Esophagus squamous epithelium (tissue), 5 donors: ENCODE results near the gene ALDH3A1. TPM values are rescaled to one million over a fixed set of nuclear protein-coding genes. Genes with fewer than 3 reads are reported as not detected.

Experiments used
- DNase-seq: peaks from one replicate; lab custom pipeline; 2025; lab: John Stamatoyannopoulos, UW
- H3K27ac ChIP-seq, 4 donors: fragments of 200-600 bp; sonication (generic); one replicate each; pipeline ENCODE4 v1.5.1; 2016 to 2019; ENCODE audit warnings: mild to moderate bottlenecking in 1 of 4
- H3K27me3 ChIP-seq, 4 donors: fragments of 200-600 bp; sonication (generic); 1 replicate in 3 of 4; 2 replicates in 1 of 4; pipeline versions ENCODE4 v1.5.1 to v1.6.0; 2017 to 2021; ENCODE audit warnings: antibody characterized with exemption in 1 of 4
- H3K36me3 ChIP-seq, 3 donors: fragments of 200-600 bp; sonication (generic); one replicate each; pipeline ENCODE4 v1.5.1; 2016 to 2019
- H3K4me1 ChIP-seq, 3 donors: fragments of 200-600 bp; sonication (generic); one replicate each; pipeline ENCODE4 v1.5.1; 2017 to 2019
- H3K4me3 ChIP-seq, 4 donors: fragments of 200-600 bp; sonication (generic); 1 replicate in 3 of 4; 2 replicates in 1 of 4; pipeline ENCODE4 v1.5.1; 2016 to 2019; ENCODE audit warnings: mild to moderate bottlenecking in 2 of 4, moderate library complexity in 1 of 4
- H3K9me3 ChIP-seq, 3 donors: fragments of 200-600 bp; sonication (generic); one replicate each; pipeline ENCODE4 v1.5.1; 2016 to 2019
- POLR2A ChIP-seq, 4 donors: fragments of 450-650 bp; IDR thresholded peaks; one replicate each; pipeline ENCODE4 v1.6.1; 2017; ENCODE audit warnings: antibody characterized with exemption in 4 of 4, mild to moderate bottlenecking in 4 of 4, moderate library complexity in 3 of 4
- WGBS, 2 donors: methylation state at CpG; one replicate each; pipeline ENCODE4 v1.1.5; 2018; 5-methylcytosine and 5-hydroxymethylcytosine counted together
- intact Hi-C: fragments of 100-400 bp; cut with DNase I; formaldehyde crosslinking; loops from one replicate; pipeline ENCODE4 v1.15.0; 2022
- total RNA-seq, 4 donors: library from RNA; depleted of rRNA; stranded (reverse); fragments of >200 nt; gene quantifications; one replicate each; pipeline ENCODE4 v1.1.0, GENCODE V29; 2016
- TF ChIP-seq, protein P1 (sequence below), 6 experiments: fragments of 450-650 bp in 4 of 6; fragments of 200-600 bp in 2 of 6; sonication (generic) in 2 of 6; IDR thresholded peaks; one replicate each; pipeline ENCODE4 v1.5.1; 2016 to 2019; ENCODE audit warnings: antibody characterized with exemption in 6 of 6, mild to moderate bottlenecking in 4 of 6, moderate library complexity in 4 of 6
- donor health status: DM: yes; HTN: yes; CAD: no.

ALDH3A1 gene
- total RNA-seq, 4 donors from 2014 or later = 480 to 2,454 (median 606) TPM

DNA sequence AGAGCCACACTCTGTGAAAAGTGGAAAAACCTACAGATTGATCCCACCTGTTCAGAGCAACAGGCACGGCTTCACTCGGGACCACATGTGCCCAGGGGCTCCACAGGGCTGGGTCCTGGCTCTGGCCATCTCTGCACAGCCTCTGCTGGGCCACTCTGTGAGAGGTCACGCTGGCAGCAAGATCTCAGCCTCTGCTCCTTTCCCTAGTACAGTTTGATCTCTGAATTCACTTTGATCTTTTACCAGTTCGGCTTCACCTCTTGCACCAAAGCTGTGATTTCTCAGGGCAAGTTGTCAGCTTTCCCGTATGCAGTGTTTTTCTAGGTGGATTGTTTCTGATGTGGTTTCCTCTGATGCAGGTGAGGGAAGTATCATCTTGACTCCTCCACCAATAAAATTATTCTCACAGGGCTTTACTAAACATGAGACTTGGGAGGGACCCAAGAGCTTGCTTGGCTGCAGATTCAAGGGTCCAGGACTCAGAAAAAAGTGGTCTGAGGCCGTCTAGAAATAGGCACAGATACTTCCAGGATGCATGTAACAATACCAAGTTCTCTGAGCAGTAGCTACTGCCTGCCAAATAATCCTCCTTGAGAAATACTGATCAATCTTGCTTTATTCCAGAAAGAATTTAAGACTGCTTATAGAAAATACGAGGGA lies 24.0 kb upstream of the ALDH3A1 start:
- TF ChIP-seq POLR2A (IDR thresholded peaks at IDR 0.05) = no peak
- TF ChIP-seq, protein P1, sequence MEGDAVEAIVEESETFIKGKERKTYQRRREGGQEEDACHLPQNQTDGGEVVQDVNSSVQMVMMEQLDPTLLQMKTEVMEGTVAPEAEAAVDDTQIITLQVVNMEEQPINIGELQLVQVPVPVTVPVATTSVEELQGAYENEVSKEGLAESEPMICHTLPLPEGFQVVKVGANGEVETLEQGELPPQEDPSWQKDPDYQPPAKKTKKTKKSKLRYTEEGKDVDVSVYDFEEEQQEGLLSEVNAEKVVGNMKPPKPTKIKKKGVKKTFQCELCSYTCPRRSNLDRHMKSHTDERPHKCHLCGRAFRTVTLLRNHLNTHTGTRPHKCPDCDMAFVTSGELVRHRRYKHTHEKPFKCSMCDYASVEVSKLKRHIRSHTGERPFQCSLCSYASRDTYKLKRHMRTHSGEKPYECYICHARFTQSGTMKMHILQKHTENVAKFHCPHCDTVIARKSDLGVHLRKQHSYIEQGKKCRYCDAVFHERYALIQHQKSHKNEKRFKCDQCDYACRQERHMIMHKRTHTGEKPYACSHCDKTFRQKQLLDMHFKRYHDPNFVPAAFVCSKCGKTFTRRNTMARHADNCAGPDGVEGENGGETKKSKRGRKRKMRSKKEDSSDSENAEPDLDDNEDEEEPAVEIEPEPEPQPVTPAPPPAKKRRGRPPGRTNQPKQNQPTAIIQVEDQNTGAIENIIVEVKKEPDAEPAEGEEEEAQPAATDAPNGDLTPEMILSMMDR (IDR thresholded peaks at IDR 0.05) = no peak
- Histone ChIP-seq H3K27me3 (no peaks in the 10 kb centered on the region), H3K4me1 (peaks cover 0 to 9% (median 0%) of the 10 kb centered on the region in 3 donors), H3K27ac (peak overlapping the region in 1 of 4 donors; percentile 51), H3K36me3 (peaks cover 2 to 31% (median 4%) of the 10 kb centered on the region in 3 donors), H3K9me3 (no peaks in the 10 kb centered on the region), H3K4me3 (no peak overlapping the region)
- no peak for DNase-seq
- WGBS, 2 donors = 53 to 56% methylated on average over 6 to 7 of the region's 7 CpGs
- intact Hi-C loops = no loop called here

DNA sequence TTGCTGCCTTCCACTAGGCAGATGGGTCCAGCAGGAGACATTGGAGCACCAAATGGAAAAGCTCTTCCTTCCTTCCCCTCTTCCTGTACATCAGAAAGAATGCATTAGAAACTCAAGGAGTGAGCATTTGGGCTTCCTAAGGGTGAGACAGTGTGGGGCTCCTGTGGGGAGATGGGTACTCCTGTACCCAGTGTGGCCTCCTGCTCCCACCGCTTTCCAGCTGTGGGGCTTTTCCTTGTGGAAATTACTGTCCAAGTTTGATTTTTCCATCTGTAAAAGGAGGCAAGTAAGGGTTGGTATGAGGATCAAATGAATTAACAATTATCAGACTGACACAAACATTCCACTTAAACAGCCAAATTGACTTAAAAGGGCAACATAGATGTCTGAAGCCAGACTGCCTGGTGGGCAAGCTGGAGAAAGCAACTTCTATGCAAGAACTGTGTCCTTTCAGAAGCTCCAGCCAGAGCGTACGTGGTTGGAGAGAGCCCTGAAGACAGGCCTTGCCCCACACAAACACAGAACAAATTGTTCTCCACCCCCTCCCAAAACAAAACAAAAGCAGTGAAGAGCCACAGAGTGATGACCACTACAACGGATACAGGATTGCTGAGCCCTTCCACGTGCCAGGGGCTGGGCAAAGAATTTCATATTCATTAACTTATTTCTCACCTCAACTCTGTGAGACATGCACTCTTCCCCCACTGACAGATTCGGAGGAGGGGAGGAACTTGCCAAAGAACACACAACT lies 23.1 kb upstream of the ALDH3A1 start:
- no peak for TF ChIP-seq POLR2A (IDR thresholded peaks at IDR 0.05)
- TF ChIP-seq, protein P1 (IDR thresholded peaks at IDR 0.05) = no peak
- WGBS, 2 donors = 75 to 83% methylated on average over 5 of the region's 6 CpGs
- peaks cover 0 to 18% (median 6%) of the 10 kb centered on the region in 3 donors for H3K4me1 ChIP-seq
- intact Hi-C loops = no loop called here
- no peaks in the 10 kb centered on the region for H3K9me3 ChIP-seq
- no peak for DNase-seq
- no peak overlapping the region for H3K4me3 ChIP-seq
- H3K27me3 ChIP-seq = no peaks in the 10 kb centered on the region
- H3K36me3 ChIP-seq = peaks cover 0 to 22% (median 0%) of the 10 kb centered on the region in 3 donors
- H3K27ac ChIP-seq = peak overlapping the region in 1 of 4 donors; percentile 51

DNA sequence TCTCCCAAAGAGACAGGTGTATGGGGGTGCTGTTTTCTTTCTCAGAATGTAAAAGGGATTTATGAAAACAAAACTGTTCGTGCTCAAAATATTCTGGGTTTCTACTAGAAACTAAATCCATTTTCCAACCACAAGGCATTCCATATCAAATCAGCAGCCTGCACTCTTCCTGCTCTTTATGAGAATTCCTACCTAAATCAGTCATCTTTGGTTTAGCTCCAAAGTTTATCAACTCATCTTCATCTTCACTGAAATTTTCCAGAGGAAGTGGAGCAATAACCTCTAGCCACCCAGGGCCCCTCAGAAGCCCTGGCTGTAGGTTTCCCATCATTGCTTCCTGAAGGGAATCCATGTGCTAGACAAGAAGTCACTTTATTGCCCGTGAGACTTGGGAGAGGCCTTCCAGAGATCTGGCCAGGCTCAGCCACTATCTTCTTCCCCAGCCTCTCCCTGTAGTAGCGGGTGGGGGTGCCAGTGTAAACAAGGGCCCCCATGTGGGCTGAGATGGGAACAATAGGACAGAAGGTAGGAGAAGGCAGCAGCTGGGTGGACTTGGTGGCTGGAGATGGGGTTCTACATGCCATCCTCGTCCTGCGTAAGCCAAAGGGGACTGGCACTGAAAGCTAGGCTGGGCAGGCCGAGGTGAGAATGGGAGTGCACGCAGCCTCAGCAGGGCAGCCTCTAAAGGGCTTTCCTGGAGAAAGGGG lies 22.0 kb upstream of the ALDH3A1 start:
- Histone ChIP-seq H3K4me1 (peaks cover 0 to 20% (median 6%) of the 10 kb centered on the region in 3 donors), H3K27me3 (no peaks in the 10 kb centered on the region), H3K36me3 (peaks cover 0 to 11% (median 0%) of the 10 kb centered on the region in 3 donors), H3K9me3 (no peaks in the 10 kb centered on the region), H3K27ac (peak overlapping the region in 3 of 4 donors; percentile 38 to 47 (median 47)), H3K4me3 (no peak overlapping the region)
- 75 to 82% methylated on average over 6 of the region's 7 CpGs for WGBS, 2 donors
- TF ChIP-seq, protein P1 (IDR thresholded peaks at IDR 0.05) = no peak
- TF ChIP-seq POLR2A (IDR thresholded peaks at IDR 0.05) = no peak
- no peak for DNase-seq
- intact Hi-C loops = loop anchor here (10.0 kb wide), 1 partner anchor 405 kb away; the partner anchor contains the start of gene B9D1

DNA sequence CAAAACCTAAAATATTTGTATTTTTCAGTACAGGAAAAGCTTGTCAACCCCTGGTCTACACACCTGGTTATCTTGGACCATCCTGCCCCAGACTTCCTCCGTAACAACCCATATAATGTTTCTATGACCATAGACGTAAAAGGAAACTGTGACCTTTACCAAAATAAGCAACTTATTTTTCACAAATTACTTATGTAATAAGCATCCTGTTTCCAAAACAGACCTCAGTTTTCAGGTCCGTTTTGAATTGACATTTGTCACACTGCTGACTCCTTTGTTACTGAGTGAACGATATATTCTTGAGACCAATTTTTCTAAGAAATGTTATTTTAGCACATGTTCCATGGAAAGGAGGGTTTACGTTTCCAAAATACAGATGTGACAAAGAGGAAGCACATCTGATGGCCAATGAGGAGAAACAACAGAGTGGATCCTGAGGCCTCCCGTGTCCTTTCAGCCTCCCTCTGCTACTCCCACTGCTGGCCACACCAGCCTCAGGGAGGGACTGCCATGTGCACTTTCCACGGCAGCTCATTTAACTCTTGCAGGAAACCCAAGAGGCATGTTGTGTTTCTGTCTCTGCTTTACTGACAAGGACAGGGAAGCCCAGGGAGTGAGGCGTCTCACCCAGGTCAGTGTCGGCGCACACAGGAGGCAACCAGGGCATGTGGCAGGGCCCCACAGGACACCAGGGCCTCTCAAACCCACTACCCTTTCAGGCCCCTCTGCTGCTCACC lies 20.1 kb upstream of the ALDH3A1 start:
- intact Hi-C loops = loop anchor here (10.0 kb wide), 1 partner anchor 403 kb away; the partner anchor contains the start of gene B9D1
- WGBS, 2 donors = 44 to 48% methylated on average over 6 to 10 of the region's 10 CpGs
- no peak for DNase-seq
- Histone ChIP-seq H3K27ac (peak overlapping the region in 1 of 4 donors; percentile 14), H3K4me3 (no peak overlapping the region), H3K9me3 (no peaks in the 10 kb centered on the region), H3K27me3 (no peaks in the 10 kb centered on the region), H3K4me1 (peaks cover 0 to 20% (median 6%) of the 10 kb centered on the region in 3 donors), H3K36me3 (no peaks in the 10 kb centered on the region)
- TF ChIP-seq POLR2A (IDR thresholded peaks at IDR 0.05) = no peak
- TF ChIP-seq, protein P1 (IDR thresholded peaks at IDR 0.05) = no peak
